Endothelial cell (in vitro differentiated cells): ENCODE data around the gene CD200R1L. TPM values are rescaled to one million over a fixed set of nuclear protein-coding genes. Genes with fewer than 3 reads are reported as not detected.

Source experiments
- DNase-seq: peaks from one replicate; pipeline ENCODE4 v3.0.0; 2021; ENCODE audit warnings: low spot score
- H3K27ac Mint-ChIP-seq: one replicate; pipeline ENCODE4 v1.8.0; 2021; ENCODE audit warnings: mixed read lengths, inconsistent platforms; ENCODE audit not compliant: unreplicated experiment
- H3K27me3 Mint-ChIP-seq: one replicate; pipeline ENCODE4 v1.8.0; 2021; ENCODE audit warnings: mild to moderate bottlenecking, moderate library complexity, mixed read lengths, inconsistent platforms; ENCODE audit not compliant: unreplicated experiment
- H3K36me3 Mint-ChIP-seq: one replicate; pipeline ENCODE4 v1.8.0; 2021; ENCODE audit warnings: mild to moderate bottlenecking, low read depth, mixed read lengths, inconsistent platforms; ENCODE audit not compliant: unreplicated experiment
- H3K4me1 Mint-ChIP-seq: one replicate; pipeline ENCODE4 v1.8.0; 2021; ENCODE audit warnings: mild to moderate bottlenecking, mixed read lengths, inconsistent platforms; ENCODE audit not compliant: unreplicated experiment
- H3K4me3 Mint-ChIP-seq: one replicate; pipeline ENCODE4 v1.8.0; 2021; ENCODE audit warnings: mild to moderate bottlenecking, mixed read lengths, inconsistent platforms; ENCODE audit not compliant: unreplicated experiment
- H3K9me3 Mint-ChIP-seq: one replicate; pipeline ENCODE4 v1.8.0; 2021; ENCODE audit warnings: mixed read lengths, inconsistent platforms; ENCODE audit not compliant: unreplicated experiment
- CTCF ChIP-seq: fragments of 200-600 bp; sonication (generic); IDR thresholded peaks from one replicate; pipeline ENCODE4 v1.5.0; 2021; ENCODE audit warnings: antibody characterized with exemption; ENCODE audit not compliant: unreplicated experiment
- total RNA-seq: library from RNA; stranded (reverse); fragmentation: NEBNext Ultra II Directional; extraction: Animal tissue kit (Norgen Biotek cat#: 25700); gene quantifications from one replicate; pipeline ENCODE4 v1.2.1, GENCODE V29; 2021; ENCODE audit not compliant: unreplicated experiment

CD200R1L gene
- total RNA-seq, 1 donor from 2014 or later, result not detected

GRCh38 chr3:112884678-112885290, 38.1 kb upstream of the CD200R1L start:
- Mint-ChIP-seq H3K4me1 (no peaks in the 10 kb centered on the region), H3K36me3 (no peaks in the 10 kb centered on the region), H3K27ac (no peak overlapping the region), H3K4me3 (no peak overlapping the region), H3K9me3 (no peaks in the 10 kb centered on the region), H3K27me3 (peaks cover 3% of the 10 kb centered on the region)
- DNase-seq, result no peak
- TF ChIP-seq CTCF, result no peak

DNA sequence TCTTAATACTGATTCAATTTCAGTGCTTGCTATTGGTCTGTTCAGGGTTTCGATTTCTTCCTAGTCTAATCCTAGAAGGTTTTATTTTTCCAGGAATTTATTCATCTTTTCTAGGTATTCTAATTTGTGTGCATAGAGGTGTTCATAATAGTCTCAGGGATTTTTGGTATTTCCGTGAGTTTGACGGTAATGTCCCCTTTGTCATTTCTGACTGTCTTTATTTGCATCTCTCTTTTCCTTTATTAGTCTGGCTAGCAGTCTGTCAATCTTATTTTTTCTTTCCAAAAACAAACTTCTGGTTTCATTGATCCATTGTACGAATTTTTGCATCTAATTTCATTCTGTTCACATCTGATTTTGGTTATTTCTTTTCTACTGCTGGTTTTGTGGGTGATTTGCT, 35.2 kb upstream of the CD200R1L start:
- Mint-ChIP-seq H3K9me3 (no peaks in the 10 kb centered on the region), H3K27me3 (peaks cover 3% of the 10 kb centered on the region), H3K4me1 (no peaks in the 10 kb centered on the region), H3K27ac (no peak overlapping the region), H3K4me3 (no peak overlapping the region), H3K36me3 (no peaks in the 10 kb centered on the region)
- no peak for DNase-seq
- TF ChIP-seq CTCF, result no peak

- H3K27me3 Mint-ChIP-seq, result peaks cover 1% of the 10 kb centered on the region
Observed at GRCh38 chr3:112875561-112875960, 28.9 kb upstream of the CD200R1L start.

GRCh38 chr3:112874725-112875124, 28.1 kb upstream of the CD200R1L start:
- Mint-ChIP-seq H3K27ac (no peak overlapping the region), H3K36me3 (no peaks in the 10 kb centered on the region), H3K4me1 (no peaks in the 10 kb centered on the region), H3K4me3 (no peak overlapping the region), H3K27me3 (no peaks in the 10 kb centered on the region), H3K9me3 (no peaks in the 10 kb centered on the region)
- no peak for DNase-seq
- no peak for TF ChIP-seq CTCF

More at GRCh38 chr3:112875561-112875960, 28.9 kb upstream of the CD200R1L start:
- Mint-ChIP-seq H3K27ac (no peak overlapping the region), H3K36me3 (no peaks in the 10 kb centered on the region), H3K9me3 (no peaks in the 10 kb centered on the region), H3K4me1 (no peaks in the 10 kb centered on the region), H3K4me3 (no peak overlapping the region)
- no peak for DNase-seq
- TF ChIP-seq CTCF, result no peak

DNA sequence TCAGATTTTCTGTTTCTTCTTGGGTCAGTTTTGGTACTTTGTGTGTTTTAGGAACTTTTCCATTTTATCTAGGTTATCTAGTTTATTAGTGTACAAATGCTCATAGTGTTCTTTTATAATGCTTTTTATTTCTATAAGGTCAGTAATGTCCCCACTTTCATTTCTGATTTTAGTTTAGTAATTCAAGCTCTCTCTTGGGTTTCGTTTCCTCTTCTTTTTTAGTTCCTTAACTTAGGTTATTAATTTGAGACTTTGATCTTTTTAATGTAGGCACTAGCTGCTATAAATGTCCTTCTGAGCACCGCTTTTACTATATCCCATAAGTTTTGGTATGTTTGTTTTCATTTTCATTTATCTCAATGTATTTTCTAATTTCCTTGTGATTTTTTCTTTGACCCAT, 27.0 kb upstream of the CD200R1L start:
- no peak overlapping the region for H3K27ac Mint-ChIP-seq
- no peaks in the 10 kb centered on the region for H3K27me3 Mint-ChIP-seq
- no peaks in the 10 kb centered on the region for H3K4me1 Mint-ChIP-seq
- no peaks in the 10 kb centered on the region for H3K36me3 Mint-ChIP-seq
- DNase-seq, result no peak
- no peak for TF ChIP-seq CTCF
- no peaks in the 10 kb centered on the region for H3K9me3 Mint-ChIP-seq
- H3K4me3 Mint-ChIP-seq, result no peak overlapping the region
